ENCODE results near the gene ME3.

DNA sequence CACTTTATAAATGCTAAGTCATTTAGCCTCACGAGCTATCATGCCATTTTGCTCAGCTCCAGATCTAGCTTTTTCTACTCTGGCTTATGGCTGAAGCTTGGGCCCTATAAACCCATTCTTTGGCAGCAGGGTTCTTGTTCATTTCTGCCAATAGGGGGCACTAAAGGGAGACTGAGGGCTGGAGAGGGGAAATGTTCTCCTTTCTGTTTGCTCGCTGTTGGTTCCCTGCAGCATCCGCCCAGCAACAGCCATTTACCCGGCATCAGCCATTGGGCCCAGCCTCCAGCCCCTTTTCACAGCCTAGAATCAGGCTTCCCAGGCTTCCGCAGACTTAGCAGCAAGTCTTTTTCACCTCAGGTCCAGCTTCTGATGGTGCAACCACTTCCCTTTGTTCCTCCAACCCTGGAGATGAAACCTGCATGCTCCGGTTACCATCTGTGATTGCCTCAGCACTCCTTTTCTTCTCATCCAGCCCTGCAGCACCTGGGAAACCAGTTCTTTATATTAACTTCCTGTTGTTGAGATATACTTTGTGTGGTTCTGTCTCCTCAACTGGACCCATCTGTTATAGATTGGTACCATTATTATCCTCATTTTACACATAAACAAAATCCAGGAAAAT lies 4.2 kb upstream of the ME3 start:
- TF ChIP-seq, protein P1, sequence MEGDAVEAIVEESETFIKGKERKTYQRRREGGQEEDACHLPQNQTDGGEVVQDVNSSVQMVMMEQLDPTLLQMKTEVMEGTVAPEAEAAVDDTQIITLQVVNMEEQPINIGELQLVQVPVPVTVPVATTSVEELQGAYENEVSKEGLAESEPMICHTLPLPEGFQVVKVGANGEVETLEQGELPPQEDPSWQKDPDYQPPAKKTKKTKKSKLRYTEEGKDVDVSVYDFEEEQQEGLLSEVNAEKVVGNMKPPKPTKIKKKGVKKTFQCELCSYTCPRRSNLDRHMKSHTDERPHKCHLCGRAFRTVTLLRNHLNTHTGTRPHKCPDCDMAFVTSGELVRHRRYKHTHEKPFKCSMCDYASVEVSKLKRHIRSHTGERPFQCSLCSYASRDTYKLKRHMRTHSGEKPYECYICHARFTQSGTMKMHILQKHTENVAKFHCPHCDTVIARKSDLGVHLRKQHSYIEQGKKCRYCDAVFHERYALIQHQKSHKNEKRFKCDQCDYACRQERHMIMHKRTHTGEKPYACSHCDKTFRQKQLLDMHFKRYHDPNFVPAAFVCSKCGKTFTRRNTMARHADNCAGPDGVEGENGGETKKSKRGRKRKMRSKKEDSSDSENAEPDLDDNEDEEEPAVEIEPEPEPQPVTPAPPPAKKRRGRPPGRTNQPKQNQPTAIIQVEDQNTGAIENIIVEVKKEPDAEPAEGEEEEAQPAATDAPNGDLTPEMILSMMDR (IDR thresholded peaks at IDR 0.05) = no peak
- TF ChIP-seq POLR2A (IDR thresholded peaks at IDR 0.05) = no peak

Measured in lower leg skin (tissue), 3 donors.